GM19025 (cell line): ENCODE measurements around the gene SGCD.

ENCODE experiments used
- ATAC-seq: cut with Tn5 transposase; IDR thresholded peaks from one replicate; pipeline ENCODE4 v1.9.1; 2021; ENCODE audit warnings: mild to moderate bottlenecking, low read depth, moderate library complexity; ENCODE audit not compliant: unreplicated experiment

The SGCD gene

DNA sequence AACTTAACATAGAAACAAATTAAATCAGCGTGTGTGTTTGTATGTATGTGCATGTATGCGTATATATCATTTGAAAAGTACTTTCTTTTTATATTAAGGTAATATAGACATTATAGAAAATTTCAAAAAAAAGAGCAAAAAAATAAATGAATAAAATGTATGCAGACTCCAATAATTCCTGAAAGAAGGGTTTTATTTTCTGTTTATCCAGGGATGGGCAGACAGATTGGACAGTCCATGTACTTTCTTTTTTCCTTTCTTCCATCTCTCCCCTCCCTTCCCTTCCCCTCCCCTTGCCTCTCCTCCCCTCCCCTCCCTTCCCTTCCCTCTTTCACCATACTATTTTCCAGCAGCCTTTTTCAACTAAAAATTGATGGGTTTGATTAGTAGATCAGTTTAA lies 123.8 kb downstream of the SGCD start:
- ATAC-seq = no peak

DNA sequence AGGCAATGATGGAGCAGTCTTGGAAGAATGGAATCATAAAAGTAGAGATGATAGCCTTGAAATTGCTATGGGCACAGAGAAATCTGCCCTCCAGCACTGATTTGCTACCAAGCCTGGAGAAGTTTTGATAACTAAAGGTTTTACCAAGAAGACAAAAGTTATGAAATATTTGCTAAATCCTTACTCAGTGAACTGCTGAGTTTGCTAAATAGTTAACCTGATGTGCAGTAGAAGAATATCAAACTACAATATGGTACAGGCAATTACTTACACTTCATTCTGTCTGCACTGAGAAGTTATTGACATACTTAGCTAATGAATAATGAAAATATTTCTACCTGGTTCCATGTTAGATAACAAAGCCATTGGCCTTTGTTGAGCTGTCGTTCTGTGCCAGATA lies 124.5 kb downstream of the SGCD start:
- no peak for ATAC-seq

DNA sequence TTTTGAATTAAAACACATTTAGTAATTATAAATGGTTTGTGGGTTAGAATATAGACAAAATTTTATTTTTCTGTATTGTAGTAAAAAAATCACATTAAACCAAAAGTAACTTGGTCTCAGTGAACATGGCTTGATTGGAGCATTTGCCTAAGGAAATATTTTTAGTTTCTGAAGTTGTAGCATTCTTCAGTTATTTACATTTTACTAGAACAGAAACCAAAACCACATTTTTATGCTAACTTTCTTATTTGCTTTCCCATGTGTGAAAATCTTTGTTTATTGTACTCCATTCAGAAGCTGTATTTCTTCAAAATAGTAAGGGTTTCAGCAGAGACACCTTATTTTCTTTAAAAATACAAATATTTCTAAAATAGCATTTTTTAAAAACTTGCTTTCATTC lies 129.9 kb downstream of the SGCD start:
- ATAC-seq = no peak

DNA sequence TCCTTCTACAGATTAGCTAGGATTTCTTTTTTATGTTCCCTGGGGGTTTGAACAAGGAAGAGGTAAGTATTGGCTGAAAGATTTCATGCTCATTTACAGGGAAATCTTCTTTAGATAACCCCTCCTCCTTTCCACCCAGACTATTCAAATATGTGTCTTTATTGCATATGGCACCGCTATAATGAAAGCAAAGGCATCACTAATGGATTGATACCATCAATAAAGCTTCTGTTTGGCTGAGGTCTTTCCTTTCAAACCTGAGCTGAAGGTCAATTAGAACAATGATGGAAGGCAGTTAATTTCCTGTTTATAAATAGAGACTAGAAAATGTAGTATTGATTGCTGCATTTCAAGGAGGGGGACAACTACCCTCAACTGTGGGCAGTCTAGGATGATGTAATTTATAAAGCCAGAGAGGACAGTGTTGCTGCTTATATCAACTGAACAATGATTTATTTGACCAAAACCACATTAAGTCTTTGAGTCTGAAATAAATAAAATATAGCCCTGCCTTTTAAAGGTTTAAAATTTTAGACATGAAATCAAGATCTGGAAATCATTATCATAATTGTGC lies 132.9 kb downstream of the SGCD start:
- no peak for ATAC-seq

DNA sequence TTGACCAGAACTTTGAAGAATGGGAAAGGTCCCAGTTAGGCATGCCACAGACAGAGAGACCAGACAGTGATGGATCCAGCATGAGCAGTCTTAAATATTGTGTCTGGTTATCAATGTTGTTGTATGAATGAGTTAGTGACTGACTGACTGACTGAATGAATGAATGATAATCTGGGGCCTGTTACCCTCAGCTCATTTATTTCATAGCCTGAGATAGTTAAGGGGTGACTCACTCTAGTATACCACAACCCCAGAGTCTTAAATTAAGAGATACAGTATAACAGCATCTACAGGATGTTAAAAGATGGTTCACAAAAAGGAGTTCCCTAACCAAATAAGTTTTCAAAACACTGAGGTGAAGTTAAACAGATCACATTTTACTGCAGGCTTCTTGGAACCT lies 133.5 kb downstream of the SGCD start:
- no peak for ATAC-seq

DNA sequence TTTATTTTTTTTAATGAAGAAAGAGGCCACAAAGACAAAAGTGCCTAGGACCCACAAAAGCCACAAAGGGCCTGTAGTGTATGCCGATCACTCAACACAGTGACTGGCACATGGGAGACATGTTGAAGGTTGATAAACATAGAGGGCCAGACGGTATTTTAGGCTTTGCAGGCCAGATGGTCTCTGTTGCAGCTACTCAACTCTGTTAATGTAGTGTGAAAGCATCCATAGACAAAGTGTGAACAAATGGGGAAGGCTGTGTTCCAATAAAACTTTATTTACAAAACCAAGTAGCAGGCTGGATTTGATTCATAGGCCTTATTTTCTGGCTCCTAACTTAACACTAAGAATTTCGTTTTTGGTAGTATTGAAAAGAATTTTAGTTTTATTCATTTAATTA lies 139.9 kb downstream of the SGCD start:
- no peak for ATAC-seq

DNA sequence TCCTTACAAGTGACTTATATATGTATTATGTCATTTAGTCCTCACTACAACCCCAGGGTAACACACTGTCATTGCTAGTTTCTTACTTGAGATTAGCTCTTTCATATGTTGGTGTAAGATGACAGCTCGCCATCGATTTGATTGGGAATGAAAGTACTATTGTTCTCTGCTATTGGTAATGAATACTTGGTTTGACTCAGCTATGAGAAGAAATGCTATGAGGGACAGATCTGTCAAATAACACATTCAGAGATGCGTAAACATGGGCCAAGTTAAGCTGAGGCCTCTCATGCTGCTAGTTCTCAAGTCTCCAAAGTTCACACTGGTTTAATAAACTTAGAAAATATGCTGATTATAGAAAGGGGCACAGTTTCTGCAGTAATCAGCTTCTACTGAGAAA lies 142.7 kb downstream of the SGCD start:
- ATAC-seq = no peak

DNA sequence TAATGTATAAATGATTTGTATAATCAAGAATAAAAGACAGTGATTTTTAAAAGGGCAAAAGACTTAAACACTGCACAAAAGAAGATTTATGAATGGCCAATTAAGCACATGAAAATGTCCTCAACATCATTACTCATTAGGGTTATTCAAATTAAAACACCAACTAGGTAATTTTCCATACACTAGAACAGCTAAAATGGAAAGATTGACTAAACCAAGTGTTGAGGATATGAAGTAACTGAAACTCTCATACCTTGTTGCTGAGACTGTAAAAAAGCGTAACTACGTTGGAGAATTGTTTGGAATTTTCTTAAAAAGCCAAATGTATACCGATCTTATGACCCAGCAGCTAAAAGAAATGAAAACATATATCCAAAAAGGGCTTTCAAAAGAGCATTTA lies 144.9 kb downstream of the SGCD start:
- no peak for ATAC-seq

DNA sequence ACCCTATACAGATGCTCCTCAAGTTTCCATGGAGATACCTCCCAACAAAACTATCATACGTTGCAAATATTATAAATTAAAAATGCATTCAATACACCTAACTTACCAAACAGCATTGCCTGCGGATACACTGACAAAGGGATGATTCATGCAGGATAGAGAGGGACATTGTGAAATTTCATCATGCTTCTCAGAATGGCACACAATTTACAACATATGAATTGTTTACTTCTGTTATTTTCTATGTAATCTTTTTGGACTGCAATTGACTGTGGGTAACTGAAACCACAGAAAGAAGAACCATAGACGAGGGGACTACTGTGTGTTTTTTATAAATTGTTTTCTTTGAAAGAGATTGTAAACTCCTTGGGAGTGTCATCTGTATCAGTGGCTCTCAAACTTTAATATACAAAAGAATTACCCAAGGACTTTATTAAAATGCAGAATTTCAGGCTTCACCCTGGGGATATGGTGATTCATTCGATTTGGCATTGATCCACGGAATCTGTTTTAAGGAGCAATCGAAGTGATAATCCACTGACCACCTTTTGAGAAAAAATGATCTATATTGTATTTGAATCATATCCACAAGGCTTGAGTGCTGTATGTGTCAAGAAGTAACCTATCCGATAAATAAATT lies 146.4 kb downstream of the SGCD start:
- ATAC-seq = no peak

DNA sequence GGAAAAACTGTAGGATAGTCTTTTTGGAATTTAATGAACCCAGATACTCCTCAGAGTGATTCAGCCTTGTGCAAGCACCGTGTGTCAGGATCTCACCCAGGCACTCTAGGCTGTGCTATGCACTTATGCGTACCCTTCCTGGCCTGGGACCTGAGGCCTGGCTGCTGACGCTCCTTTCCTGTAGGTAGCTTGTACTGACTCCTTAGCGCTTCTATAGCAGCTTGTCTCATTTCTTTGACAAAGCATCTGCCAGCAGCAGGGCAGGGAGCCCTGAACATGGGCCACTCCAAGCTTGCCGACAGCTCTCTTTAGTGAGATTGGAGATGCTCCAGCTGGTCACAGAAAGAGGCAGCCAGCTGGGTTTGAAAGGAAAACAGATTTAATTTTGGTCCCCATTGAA lies 147.3 kb downstream of the SGCD start:
- ATAC-seq = no peak

DNA sequence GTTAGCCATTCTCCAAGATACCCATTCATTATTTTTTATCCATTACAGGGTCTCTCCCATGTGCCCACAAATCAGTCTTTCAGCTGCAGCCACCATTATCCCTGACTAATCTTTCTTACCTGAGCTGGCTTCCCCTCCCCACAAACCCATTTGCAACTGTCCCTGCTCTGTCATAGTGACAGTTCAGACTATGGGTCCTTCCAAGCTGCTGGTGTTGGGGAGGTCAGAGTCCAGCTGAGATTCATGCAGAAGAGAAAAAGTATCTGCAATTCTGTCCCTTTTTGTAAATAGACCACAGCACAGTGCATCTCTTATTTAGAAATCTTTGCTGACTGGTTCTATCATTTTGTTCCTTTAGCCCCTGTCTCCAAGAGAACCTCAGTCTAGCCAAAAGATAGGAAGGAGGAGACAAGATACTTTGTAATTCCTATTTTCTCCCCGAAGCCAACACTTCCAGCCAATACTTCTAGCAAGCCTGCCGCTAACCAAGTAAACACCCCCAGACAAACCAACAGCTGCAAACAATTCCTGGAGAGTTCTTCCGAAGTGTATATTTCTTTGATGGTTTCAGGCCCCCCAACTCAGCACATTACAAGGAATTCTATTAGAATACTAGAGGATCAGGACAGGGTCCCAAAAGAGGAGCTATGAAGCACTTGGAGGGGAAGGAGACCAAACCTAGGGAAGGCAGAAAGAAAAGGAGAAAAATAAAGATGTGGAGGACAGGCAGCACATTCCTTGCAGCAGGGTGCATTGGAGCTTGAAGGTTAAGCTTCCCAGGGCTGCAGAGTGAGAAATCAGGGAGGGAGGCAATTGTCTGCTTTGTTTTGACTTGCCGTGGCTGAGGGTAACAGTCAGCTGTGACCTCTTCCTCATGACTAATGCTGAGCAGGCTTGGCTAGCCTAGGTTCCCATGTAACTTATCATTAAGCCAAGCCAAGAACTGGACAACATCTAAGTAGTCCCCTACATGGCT lies 148.5 kb downstream of the SGCD start:
- ATAC-seq = no peak

DNA sequence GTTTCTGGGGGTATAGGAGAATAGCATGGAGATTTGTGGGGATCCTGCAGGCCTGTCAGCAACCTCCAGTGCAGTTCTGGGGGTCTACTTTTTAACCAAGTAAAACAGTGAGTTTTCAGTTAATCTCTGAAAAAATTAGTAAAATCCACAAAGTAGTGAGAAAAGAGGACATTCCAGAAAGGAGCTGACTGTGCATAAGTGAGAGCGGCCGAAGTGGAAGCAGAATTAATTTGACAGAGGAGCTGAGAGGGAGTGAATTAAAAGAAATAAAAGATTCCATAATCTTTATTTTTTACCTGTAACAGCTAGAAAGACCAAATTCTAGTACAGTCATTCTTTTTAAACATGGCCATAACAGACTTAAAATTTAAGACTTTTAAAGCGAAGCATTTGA lies 149.2 kb downstream of the SGCD start:
- ATAC-seq = no peak

DNA sequence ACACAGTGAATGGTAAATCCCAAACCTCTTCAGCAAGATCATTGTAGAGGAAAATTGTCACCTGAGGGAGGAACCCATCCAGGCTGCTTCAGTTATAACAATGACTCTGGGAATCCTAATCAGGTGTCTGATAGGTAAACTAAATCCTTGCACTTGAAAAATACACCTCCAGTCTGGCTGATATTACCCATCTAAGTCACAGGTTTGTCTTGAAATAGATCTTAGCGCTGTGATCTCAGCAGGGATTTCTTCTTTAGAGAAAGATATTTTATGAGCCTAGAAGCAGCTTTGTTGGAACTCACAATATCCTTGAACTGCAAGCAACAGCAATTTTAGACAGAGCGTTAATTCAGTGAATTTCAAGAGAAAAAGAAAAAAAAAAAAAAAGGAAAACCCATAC lies 149.7 kb downstream of the SGCD start:
- ATAC-seq = no peak

DNA sequence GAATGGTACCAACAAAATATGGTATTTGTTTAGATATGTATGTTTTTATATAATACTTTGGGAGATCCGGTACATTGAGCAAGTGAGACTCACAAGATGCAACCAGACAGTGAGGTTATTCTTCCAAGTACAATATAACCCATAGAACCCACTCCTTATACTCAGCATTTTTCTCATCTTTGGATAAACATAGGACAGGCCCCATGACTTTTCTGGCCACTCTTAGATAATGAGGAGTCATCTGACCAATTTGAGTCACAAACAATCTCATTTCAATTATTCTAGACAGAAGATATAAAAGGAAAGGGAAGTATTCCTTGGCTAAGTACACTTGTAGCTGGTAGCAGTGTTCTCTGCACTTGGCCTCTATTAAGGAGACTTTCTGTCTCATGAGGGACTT lies 150.2 kb downstream of the SGCD start:
- ATAC-seq = no peak

DNA sequence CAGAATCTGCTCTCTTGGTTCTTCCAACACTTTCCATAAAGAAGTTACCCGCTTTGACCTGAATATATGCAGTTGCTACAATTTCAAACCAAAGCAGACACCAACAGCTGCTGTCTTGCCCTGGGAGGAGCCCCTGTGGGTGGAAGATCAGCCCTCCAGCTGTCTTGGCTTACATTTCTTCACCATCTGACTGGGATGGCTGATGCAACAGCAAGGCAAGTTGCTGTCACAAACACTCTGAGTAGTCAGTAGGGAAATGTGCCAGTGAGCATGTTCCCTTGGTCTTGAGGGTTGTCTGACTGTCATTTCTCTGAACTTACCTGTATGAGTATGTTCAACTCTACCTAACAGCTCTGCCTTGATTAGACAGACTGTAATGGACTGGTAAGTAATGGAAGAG lies 152.9 kb downstream of the SGCD start:
- ATAC-seq = no peak

DNA sequence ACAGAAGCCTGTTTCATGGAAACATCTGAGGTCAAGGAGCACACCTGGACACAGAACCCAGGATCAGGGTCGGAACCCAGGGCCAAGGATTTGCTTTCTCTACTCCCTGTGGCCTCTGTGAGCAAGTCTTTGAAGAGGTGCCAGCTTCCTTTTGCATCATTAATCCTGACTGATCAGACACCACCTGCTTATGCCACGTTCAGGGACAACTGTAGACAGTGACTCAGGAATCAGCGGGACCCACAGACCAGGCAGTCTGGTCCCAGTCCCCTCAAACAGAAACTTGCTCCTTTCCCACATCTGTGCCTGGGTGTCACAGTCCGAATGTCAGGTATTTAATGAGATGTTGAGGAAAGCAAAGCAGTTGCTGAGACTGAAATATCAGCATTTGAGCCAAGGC lies 154.8 kb downstream of the SGCD start:
- no peak for ATAC-seq

DNA sequence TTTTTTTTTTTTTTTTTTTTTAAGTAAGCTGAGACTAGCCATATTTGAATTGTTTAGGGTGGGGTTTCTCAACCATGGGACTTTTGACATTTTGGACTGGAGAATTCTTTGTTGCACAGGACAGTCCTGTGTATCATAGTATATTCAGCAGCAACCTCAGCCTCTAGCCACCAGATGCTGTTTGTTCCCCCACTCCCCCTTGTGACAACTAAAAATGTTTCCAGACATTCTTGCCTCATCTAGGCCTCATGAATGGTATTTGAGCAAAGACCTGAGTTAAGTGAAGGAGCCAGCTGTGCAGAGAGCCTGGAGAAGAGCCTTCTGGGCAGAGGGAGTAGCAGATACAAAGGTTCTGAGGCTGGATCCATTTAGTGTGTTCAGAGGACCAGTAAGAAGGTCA lies 155.9 kb downstream of the SGCD start:
- no peak for ATAC-seq

DNA sequence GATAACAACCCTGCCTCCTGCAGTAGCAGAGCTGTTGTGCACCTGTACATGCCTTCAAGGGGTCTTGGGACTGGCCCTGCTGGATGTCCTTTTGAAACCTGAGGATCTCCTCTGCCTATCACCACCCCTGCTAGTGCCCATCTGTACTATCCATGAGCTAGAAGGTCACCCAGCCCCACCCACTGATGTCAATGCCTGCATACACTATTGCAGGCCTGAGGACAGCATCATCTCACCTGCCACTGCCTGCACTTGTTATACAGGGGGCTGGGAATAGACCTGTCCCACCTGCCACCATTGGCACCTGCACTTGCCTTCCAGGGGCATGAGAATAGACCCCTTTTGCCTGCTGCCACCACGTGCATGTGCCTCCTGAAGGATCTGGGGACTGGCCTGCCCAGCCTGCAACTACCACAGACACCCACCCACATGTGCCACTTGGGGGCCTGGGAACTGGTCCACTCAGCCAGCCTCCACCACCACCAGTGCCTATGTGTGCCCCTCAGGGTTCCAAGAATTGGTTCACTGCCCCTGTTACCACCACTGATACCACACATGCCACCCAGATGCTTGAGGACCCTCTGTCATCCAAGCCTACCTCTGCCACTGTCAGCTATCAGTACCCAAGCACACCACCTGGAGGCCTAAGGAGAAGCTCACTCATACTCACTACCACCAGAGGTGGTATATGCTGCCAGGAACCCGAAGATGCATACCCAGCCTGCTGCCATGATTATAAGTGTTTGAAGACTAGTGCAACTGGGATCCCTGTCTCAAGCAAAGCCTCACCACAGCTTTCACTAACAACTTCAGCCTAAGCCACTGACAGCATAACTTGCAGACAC lies 159.7 kb downstream of the SGCD start:
- ATAC-seq = no peak

DNA sequence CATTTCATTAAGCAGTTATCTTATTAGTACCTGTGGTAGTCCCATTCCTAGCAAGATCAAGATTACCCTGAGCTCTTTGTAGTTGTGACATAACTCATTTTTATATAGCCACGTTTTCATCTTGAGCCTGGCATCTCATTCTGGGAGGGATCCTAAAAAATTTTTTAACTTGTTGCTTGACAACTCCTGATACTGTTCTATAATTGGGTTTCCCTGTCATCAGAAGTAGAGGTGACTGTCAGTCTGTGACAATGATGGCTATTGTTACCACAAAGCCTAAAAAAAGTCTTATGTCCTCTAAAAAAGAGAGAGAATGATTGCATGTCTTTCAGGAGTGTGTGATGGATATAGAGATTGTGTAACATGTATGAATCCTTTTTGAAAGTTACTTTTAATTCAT lies 164.8 kb downstream of the SGCD start:
- ATAC-seq = no peak

DNA sequence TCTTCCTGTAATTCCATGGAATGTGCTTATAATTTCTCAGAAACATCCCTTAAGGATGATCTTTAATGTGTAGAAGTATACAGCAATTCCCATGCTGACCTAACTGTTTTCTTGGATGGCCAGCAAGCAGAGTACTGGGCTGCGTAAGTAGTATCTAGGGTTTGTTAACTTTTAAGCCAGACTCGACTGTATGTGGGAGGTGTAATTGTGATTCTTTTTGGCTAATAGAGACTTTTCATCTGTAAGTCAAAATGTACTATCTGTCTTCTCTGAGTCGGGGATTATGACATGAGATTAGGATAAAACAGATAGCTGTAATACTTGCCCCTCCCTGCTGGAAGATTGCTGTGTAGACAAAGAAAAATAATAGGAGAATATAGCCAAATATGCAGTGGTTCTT lies 169.3 kb downstream of the SGCD start:
- ATAC-seq = no peak

DNA sequence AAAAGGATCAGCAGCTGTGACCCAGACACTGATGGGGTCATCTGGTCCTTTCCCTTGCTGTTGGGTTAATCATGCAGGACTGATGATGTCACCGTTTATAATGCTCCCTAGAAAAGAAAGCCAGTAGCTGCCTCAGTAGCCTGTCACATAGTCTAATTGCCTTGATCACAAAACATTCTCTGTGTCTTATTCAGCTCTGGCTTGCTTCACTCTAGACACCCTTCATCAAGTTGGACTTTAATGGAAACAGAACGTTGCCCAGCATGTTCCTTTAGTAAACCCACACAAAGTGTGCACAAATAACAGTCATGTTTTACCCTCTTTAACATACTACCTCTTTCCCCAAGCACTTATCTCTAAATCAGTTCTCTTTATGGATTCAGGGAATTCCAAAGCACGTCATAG lies 170.8 kb downstream of the SGCD start:
- no peak for ATAC-seq
